PC-3 (cell line): ENCODE data around the gene AKNA. TPM values are rescaled to one million over a fixed set of nuclear protein-coding genes. Genes with fewer than 3 reads are reported as not detected.

Experiments used
- ATAC-seq: fragments of 200-7000 bp; cut with Tn5 transposase; 2 replicates; pipeline ENCODE4 v1.9.1; 2020; ENCODE audit warnings: mild to moderate bottlenecking, moderate library complexity
- BruUV-seq: library from RNA; stranded (reverse); fragments of 400-500 nt; replicated peaks from 2 replicates; lab custom pipeline; 2021; lab: Mats Ljungman, UMichigan
- CTCF ChIA-PET: fragments of 300-600 bp; sonication (Branson Sonifier 250); formaldehyde crosslinking; loops from one replicate; lab custom pipeline; 2022; ENCODE audit warnings: antibody characterized with exemption; lab: Charles Lee
- POLR2A ChIA-PET: fragments of 300-600 bp; sonication (Branson Sonifier 250); formaldehyde crosslinking; loops from one replicate; lab custom pipeline; 2022; ENCODE audit warnings: antibody characterized with exemption; ENCODE audit not compliant: unreplicated experiment; lab: Charles Lee
- DNase-seq: peaks from one replicate; pipeline ENCODE4 v3.0.0-alpha.2; 2015
- H2AFZ ChIP-seq: fragments of 300-600 bp; sonication (generic); 2 replicates; pipeline ENCODE4 v1.6.0; 2016; ENCODE audit warnings: antibody characterized with exemption, low read length
- H3F3A ChIP-seq: fragments of 300-600 bp; sonication (generic); one replicate; pipeline ENCODE4 v1.6.0; 2017; ENCODE audit warnings: antibody characterized with exemption, low read length, control low read depth, mild to moderate bottlenecking; ENCODE audit not compliant: unreplicated experiment
- H3K27ac ChIP-seq: fragments of 300-600 bp; sonication (generic); 2 replicates; pipeline ENCODE4 v1.5.1; 2016; ENCODE audit warnings: mild to moderate bottlenecking, low read length
- H3K27me3 ChIP-seq: fragments of 300-600 bp; sonication (generic); 2 replicates; pipeline ENCODE4 v1.6.1; 2016; ENCODE audit warnings: low read length, mixed read lengths
- H3K36me3 ChIP-seq: fragments of 300-600 bp; sonication (generic); 2 replicates; pipeline ENCODE4 v1.6.1; 2016; ENCODE audit warnings: low read depth, mixed run types, low read length, mixed read lengths
- H3K4me1 ChIP-seq: fragments of 300-600 bp; sonication (generic); 2 replicates; pipeline ENCODE4 v1.5.1; 2016; ENCODE audit warnings: low read length; ENCODE audit not compliant: insufficient read depth
- H3K4me2 ChIP-seq: fragments of 300-600 bp; sonication (generic); 2 replicates; pipeline ENCODE4 v1.6.0; 2016; ENCODE audit warnings: low read length
- H3K4me3 ChIP-seq: fragments of 300-600 bp; sonication (generic); 2 replicates; pipeline ENCODE4 v1.5.1; 2016; ENCODE audit warnings: mild to moderate bottlenecking, low read length, mixed read lengths
- H3K79me2 ChIP-seq: fragments of 300-600 bp; sonication (generic); 2 replicates; pipeline ENCODE4 v1.6.1; 2017; ENCODE audit warnings: low read length, mixed read lengths
- H3K9ac ChIP-seq: fragments of 300-600 bp; sonication (generic); 2 replicates; pipeline ENCODE4 v1.6.0; 2016; ENCODE audit warnings: mild to moderate bottlenecking, low read length
- H3K9me2 ChIP-seq: fragments of 300-600 bp; sonication (generic); replicated peaks from 2 replicates; pipeline ENCODE4 v1.6.1; 2016; ENCODE audit warnings: mixed run types, low read length, mixed read lengths
- H3K9me3 ChIP-seq: fragments of 300-600 bp; sonication (generic); 2 replicates; pipeline ENCODE4 v1.6.1; 2016; ENCODE audit warnings: low read length, mixed read lengths
- H4K20me1 ChIP-seq: fragments of 300-600 bp; sonication (generic); 2 replicates; pipeline ENCODE4 v1.6.1; 2016; ENCODE audit warnings: low read length, mixed read lengths
- EZH2 ChIP-seq: fragments of 300-600 bp; sonication (generic); IDR thresholded peaks from one replicate; pipeline ENCODE4 v1.6.1; 2017; ENCODE audit warnings: antibody characterized with exemption, mild to moderate bottlenecking, low read length; ENCODE audit not compliant: unreplicated experiment
- EZH2phosphoT487 ChIP-seq: fragments of 300-600 bp; sonication (generic); IDR thresholded peaks from 2 replicates; pipeline ENCODE4 v1.6.1; 2018; ENCODE audit warnings: mild to moderate bottlenecking, antibody characterized with exemption, low read length, borderline replicate concordance
- intact Hi-C: fragments of 100-400 bp; cut with micrococcal nuclease; formaldehyde crosslinking; loops from 2 replicates; pipeline ENCODE4 v1.9.0; 2023
- total RNA-seq: library from RNA; depleted of rRNA; stranded (reverse); fragments of >200 nt; gene quantifications from 2 replicates; pipeline ENCODE4 v1.2.3, GENCODE V29; 2014
- TF ChIP-seq, protein P1 (sequence below): fragments of 300-600 bp; sonication (generic); conservative IDR thresholded peaks from 2 replicates; pipeline ENCODE4 v1.5.1; 2017; ENCODE audit warnings: antibody characterized with exemption, low read depth, mild to moderate bottlenecking, low read length

Gene AKNA
- total RNA-seq, 1 experiment from 2014 or later = 9.1 TPM

DNA sequence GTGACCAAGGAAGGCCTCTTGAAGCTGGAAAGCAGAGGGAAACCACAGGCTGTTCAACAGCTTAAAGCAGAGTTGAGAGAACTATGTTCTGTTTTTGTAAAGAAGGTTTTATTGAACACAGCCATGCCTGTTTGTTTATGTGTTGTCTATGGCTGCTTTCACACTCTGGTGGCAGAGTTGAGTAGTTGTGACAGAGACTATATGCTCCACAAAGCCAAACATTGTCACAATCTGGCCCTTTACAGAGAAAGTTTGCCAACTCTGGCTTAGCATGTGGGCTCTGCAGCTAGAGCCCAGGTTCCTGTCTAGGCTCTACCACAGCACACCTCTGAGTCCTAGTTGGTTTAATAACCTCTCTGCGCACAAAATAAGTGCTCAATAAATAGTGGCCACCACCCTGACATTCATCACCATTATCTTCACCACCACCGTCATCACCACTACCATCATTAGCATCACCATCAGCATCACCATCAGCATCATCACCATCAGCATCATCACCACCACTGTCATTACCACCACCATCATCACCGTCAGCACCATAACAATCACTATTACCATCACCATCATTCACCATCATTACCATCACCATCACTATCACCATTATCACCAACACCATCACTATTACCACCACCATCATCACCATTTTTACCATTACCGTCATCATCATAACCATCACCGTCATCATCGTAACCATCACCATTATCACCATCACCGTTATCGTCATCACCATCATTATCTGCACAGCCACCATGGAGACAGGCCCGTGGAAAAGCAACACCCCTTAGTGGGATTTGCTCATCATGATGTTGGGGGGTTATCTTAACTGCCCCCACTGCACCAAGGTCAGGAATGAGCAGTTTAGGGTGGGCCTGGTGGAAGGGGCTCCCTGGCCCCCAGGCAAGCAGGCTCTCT is 18.3 kb downstream of the AKNA start:
- no peak overlapping the region for H3K9ac ChIP-seq
- ChIA-PET CTCF (no interaction called here), POLR2A (no interaction called here)
- no peaks in the 10 kb centered on the region for H3K36me3 ChIP-seq
- no peaks in the 10 kb centered on the region for H3K27me3 ChIP-seq
- no peak for TF ChIP-seq EZH2phosphoT487
- TF ChIP-seq, protein P1, sequence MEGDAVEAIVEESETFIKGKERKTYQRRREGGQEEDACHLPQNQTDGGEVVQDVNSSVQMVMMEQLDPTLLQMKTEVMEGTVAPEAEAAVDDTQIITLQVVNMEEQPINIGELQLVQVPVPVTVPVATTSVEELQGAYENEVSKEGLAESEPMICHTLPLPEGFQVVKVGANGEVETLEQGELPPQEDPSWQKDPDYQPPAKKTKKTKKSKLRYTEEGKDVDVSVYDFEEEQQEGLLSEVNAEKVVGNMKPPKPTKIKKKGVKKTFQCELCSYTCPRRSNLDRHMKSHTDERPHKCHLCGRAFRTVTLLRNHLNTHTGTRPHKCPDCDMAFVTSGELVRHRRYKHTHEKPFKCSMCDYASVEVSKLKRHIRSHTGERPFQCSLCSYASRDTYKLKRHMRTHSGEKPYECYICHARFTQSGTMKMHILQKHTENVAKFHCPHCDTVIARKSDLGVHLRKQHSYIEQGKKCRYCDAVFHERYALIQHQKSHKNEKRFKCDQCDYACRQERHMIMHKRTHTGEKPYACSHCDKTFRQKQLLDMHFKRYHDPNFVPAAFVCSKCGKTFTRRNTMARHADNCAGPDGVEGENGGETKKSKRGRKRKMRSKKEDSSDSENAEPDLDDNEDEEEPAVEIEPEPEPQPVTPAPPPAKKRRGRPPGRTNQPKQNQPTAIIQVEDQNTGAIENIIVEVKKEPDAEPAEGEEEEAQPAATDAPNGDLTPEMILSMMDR = no peak
- TF ChIP-seq EZH2 = no peak
- no peaks in the 10 kb centered on the region for H3K9me3 ChIP-seq
- no peaks in the 10 kb centered on the region for H3F3A ChIP-seq
- no peak overlapping the region for H3K4me3 ChIP-seq
- H2AFZ ChIP-seq = no peak overlapping the region
- DNase-seq (no peak), ATAC-seq (no peak)
- no peaks in the 10 kb centered on the region for H3K79me2 ChIP-seq
- H3K9me2 ChIP-seq = no peaks in the 10 kb centered on the region
- peaks cover 52% of the 10 kb centered on the region for H3K4me1 ChIP-seq
- intact Hi-C loops = no loop called here
- BruUV-seq = no TSS peak
- H3K27ac ChIP-seq = no peak overlapping the region
- H4K20me1 ChIP-seq = no peaks in the 10 kb centered on the region
- H3K4me2 ChIP-seq = no peak overlapping the region

DNA sequence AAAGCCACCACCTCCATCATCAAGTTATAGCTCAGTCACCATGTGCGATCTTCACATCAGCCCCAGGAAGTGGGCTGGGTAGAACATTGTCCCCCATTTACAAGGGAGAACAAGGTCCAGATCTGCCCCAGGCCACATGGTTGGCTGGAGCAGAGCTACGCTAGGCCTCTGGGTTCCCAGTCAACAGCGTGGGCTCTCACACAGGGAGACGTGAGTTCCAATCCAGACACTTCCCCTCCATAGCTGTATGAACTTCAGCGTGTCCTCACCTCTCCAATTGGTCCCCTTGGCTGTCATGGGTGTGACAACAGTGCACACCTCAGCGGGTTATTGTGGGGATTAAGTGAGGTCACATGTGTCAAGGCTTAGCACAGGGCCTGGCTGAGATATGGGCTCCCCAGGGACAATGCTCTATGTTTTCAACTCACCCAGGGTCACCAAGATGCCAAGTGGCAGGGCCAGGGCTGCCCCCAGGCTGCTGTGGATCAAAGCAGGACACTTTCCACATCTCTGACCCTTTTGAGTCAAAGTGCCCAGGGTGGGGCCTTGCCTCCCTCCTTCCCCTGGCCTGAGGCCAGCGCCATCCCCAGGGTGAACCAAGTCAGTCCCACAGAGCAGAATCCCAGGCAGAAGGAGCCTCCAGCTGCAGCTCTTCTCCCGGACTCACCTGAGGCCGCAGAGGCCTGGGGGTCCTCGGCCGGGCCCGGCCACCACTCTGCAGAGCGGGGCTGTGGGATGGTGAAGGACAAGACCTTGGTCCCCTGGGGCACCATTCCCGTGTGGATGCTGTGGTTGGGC is 19.8 kb downstream of the AKNA start:
- no peak overlapping the region for H3K9ac ChIP-seq
- no peak overlapping the region for H3K4me3 ChIP-seq
- no peaks in the 10 kb centered on the region for H3K36me3 ChIP-seq
- DNase-seq (no peak), ATAC-seq (no peak)
- no peaks in the 10 kb centered on the region for H3K9me3 ChIP-seq
- peaks cover 63% of the 10 kb centered on the region for H3K4me1 ChIP-seq
- no peaks in the 10 kb centered on the region for H4K20me1 ChIP-seq
- H3K27me3 ChIP-seq = no peaks in the 10 kb centered on the region
- TF ChIP-seq EZH2 (no peak), EZH2phosphoT487 (no peak)
- TF ChIP-seq, protein P1 = no peak
- POLR2A ChIA-PET = no interaction called here
- no peak overlapping the region for H2AFZ ChIP-seq
- no peaks in the 10 kb centered on the region for H3K79me2 ChIP-seq
- intact Hi-C loops = loop anchor here (2.0 kb wide), 1 partner anchor 25 kb away; no protein-coding TSS in a partner anchor
- H3K9me2 ChIP-seq = no peaks in the 10 kb centered on the region
- no peaks in the 10 kb centered on the region for H3F3A ChIP-seq
- no peak overlapping the region for H3K27ac ChIP-seq
- BruUV-seq = no TSS peak
- CTCF ChIA-PET = no interaction called here
- no peak overlapping the region for H3K4me2 ChIP-seq
